Calu3 (cell line): ENCODE data around the gene RCOR2. TPM values are rescaled to one million over a fixed set of nuclear protein-coding genes. Genes with fewer than 3 reads are reported as not detected.
A peak's percentile ranks its signal among the peaks of the same experiment; 100 is the strongest.
"Not testable (repeated sequence)": the region's sequence is repeated elsewhere in the genome, so short reads cannot be mapped to it uniquely, and the experiment has no call there.

Source experiments
- BruUV-seq: library from RNA; stranded (reverse); fragments of 400-500 nt; replicated peaks from 2 replicates; lab custom pipeline; 2021; lab: Mats Ljungman, UMichigan
- CTCF ChIA-PET: fragments of 300-600 bp; sonication (Branson Sonifier 250); formaldehyde crosslinking; loops from one replicate; lab custom pipeline; 2022; ENCODE audit warnings: antibody characterized with exemption; lab: Charles Lee
- DNase-seq: peaks from one replicate; pipeline ENCODE4 v3.0.0; 2022
- H3K27ac Mint-ChIP-seq: one replicate; pipeline ENCODE4 v1.8.0; 2022; ENCODE audit warnings: mixed read lengths; ENCODE audit not compliant: unreplicated experiment
- H3K27me3 Mint-ChIP-seq: one replicate; pipeline ENCODE4 v1.8.0; 2022; ENCODE audit warnings: mixed read lengths; ENCODE audit not compliant: unreplicated experiment
- H3K36me3 Mint-ChIP-seq: one replicate; pipeline ENCODE4 v1.8.0; 2022; ENCODE audit warnings: mild to moderate bottlenecking, moderate library complexity, mixed read lengths; ENCODE audit not compliant: insufficient read depth, unreplicated experiment
- H3K4me1 Mint-ChIP-seq: one replicate; pipeline ENCODE4 v1.8.0; 2022; ENCODE audit warnings: mild to moderate bottlenecking, low read depth, mixed read lengths; ENCODE audit not compliant: unreplicated experiment
- H3K4me3 Mint-ChIP-seq: one replicate; pipeline ENCODE4 v1.8.0; 2022; ENCODE audit warnings: mild to moderate bottlenecking, low read depth, moderate library complexity, mixed read lengths; ENCODE audit not compliant: unreplicated experiment
- H3K9me3 Mint-ChIP-seq: one replicate; pipeline ENCODE4 v1.8.0; 2022; ENCODE audit warnings: low read depth, mixed read lengths; ENCODE audit not compliant: unreplicated experiment
- intact Hi-C: fragments of 100-400 bp; cut with micrococcal nuclease; formaldehyde crosslinking; loops from one replicate; pipeline ENCODE4 v1.10.0; 2022; ENCODE audit not compliant: unreplicated experiment
- total RNA-seq: library from RNA; stranded (reverse); gene quantifications from 2 replicates; pipeline ENCODE4 v1.2.3, GENCODE V29; 2022
- TF ChIP-seq, protein P1 (sequence below): fragments of 200-600 bp; IDR thresholded peaks from one replicate; pipeline ENCODE4 v1.8.0; 2022; ENCODE audit warnings: antibody characterized with exemption; ENCODE audit not compliant: unreplicated experiment

The RCOR2 gene
- total RNA-seq, 1 experiment from 2014 or later = 0.26 TPM

DNA sequence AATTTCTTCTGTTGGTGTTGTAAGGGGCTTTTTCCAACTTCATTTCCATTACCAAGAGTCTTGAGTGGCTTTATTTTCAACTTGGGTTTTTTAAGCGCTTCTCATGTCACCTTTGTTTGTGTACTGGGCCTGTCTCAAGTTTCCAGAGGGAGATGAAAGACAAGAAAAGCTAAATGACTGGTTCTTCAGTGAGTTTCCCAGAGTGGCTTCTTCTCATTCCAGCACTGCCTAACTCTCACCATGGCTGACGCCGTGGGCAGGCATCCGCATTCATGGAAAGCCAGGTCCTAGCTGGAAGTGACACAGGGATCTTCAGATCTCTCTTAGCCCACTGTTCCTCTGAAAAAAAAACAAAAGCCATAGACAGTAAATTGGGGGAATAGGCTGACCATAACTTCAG, 49.5 kb downstream of the RCOR2 start:
- no peaks in the 10 kb centered on the region for H3K27me3 Mint-ChIP-seq

DNA sequence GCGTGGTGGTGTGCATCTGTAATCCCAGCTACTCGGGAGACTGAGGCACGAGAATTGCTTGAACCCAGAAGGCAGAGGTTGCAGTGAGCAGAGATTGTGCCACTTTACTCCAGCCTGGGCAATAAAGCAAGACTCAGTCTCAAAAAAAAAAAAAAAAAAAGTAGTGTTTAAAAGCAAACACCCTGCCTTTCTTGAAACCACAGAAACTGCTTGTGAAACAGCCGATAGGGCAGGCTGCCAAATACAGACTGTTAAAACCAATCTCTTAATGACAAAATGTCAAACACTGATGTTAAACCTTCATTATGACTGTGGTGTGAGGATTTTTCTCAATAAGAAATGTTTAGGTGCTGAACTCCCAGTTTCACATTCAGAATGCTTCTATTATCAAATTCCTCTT, 50.8 kb downstream of the RCOR2 start:
- CTCF ChIA-PET = interaction anchor here (1.2 kb wide), 1 partner anchor 80 kb away, joined by 8 read pairs; no protein-coding TSS in a partner anchor
- Mint-ChIP-seq H3K36me3 (peaks cover 24% of the 10 kb centered on the region), H3K27me3 (no peaks in the 10 kb centered on the region), H3K4me3 (no peak overlapping the region), H3K27ac (no peak overlapping the region), H3K4me1 (peaks cover 39% of the 10 kb centered on the region), H3K9me3 (no peaks in the 10 kb centered on the region)
- TF ChIP-seq, protein P1, sequence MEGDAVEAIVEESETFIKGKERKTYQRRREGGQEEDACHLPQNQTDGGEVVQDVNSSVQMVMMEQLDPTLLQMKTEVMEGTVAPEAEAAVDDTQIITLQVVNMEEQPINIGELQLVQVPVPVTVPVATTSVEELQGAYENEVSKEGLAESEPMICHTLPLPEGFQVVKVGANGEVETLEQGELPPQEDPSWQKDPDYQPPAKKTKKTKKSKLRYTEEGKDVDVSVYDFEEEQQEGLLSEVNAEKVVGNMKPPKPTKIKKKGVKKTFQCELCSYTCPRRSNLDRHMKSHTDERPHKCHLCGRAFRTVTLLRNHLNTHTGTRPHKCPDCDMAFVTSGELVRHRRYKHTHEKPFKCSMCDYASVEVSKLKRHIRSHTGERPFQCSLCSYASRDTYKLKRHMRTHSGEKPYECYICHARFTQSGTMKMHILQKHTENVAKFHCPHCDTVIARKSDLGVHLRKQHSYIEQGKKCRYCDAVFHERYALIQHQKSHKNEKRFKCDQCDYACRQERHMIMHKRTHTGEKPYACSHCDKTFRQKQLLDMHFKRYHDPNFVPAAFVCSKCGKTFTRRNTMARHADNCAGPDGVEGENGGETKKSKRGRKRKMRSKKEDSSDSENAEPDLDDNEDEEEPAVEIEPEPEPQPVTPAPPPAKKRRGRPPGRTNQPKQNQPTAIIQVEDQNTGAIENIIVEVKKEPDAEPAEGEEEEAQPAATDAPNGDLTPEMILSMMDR = no peak
- no TSS peak for BruUV-seq
- intact Hi-C loops = no loop called here
- peak; percentile 47 for DNase-seq

More for the DNA sequence above, 49.5 kb downstream of the RCOR2 start:
- intact Hi-C loops = no loop called here
- no peak for DNase-seq
- Mint-ChIP-seq H3K4me1 (peaks cover 43% of the 10 kb centered on the region), H3K36me3 (peaks cover 17% of the 10 kb centered on the region), H3K9me3 (no peaks in the 10 kb centered on the region), H3K27ac (no peak overlapping the region), H3K4me3 (no peak overlapping the region)
- no TSS peak for BruUV-seq
- CTCF ChIA-PET = interaction anchor here (1.2 kb wide), 1 partner anchor 78 kb away, joined by 8 read pairs; no protein-coding TSS in a partner anchor
- TF ChIP-seq, protein P1 = no peak

DNA sequence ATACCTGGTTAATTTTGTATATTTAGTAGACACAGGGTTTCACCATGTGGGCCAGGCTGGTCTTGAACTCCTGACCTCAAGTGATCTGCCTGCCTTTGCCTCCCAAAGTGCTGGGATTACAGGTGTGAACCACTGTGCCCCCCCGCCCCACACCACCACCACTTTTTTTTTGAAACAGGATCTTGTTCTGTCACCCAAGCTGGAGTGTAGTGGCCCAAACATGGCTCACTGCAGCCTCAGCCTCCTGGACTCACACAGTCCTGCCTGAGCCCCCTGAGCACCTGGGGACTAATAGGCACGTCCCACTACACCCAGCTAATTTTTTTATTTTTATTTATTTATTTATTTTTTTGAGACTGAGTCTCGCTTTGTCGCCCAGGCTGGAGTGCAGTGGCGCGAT, 53.3 kb downstream of the RCOR2 start:
- H3K4me3 Mint-ChIP-seq, H3K27me3 Mint-ChIP-seq, intact Hi-C loops, BruUV-seq, H3K27ac Mint-ChIP-seq, H3K9me3 Mint-ChIP-seq, DNase-seq: not testable (repeated sequence)
- CTCF ChIA-PET = interaction anchor here (1.2 kb wide), 1 partner anchor 9 kb away, joined by 4 read pairs; no protein-coding TSS in a partner anchor
- H3K36me3 Mint-ChIP-seq = peaks cover 15% of the 10 kb centered on the region
- H3K4me1 Mint-ChIP-seq = peaks cover 20% of the 10 kb centered on the region

DNA sequence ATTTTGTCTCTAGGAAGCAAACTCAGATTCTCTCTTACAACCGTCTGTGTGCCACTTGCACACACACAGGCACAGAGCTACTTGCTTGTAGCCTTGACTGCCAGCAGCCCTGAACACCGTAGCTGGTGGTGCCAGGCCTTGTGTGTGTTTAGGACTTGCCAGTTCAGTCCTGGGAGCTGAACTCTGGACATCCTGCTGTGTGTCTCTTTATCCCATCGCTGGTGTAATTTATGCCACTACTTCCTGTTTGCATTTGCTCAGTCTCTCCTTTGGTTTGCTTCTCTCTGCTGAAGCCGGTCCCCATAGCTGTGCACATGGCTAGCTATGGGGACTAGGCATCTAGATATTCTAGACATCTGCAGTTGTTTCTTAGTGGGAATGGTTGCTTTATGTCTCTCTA, 54.0 kb downstream of the RCOR2 start:
- no peaks in the 10 kb centered on the region for H3K9me3 Mint-ChIP-seq
- CTCF ChIA-PET = interaction anchor here (0.5 to 1.2 kb wide), 3 partner anchors 10 to 25 kb away, joined by 3 to 7 read pairs (median 4); no protein-coding TSS in a partner anchor
- H3K4me3 Mint-ChIP-seq = no peak overlapping the region
- DNase-seq = no peak
- H3K27me3 Mint-ChIP-seq = no peaks in the 10 kb centered on the region
- H3K4me1 Mint-ChIP-seq = peaks cover 13% of the 10 kb centered on the region
- intact Hi-C loops = no loop called here
- TF ChIP-seq, protein P1 = no peak
- no peak overlapping the region for H3K27ac Mint-ChIP-seq
- BruUV-seq = no TSS peak
- peaks cover 12% of the 10 kb centered on the region for H3K36me3 Mint-ChIP-seq

Other genes with a start within 250 kb of the RCOR2 start
- gene ATL3, start 245.8 kb downstream of the RCOR2 start, total RNA-seq = 43.6 and 52.2 TPM in 2 replicates
- gene RTN3, start 235.7 kb downstream of the RCOR2 start, total RNA-seq = 133 and 146 TPM in 2 replicates
- gene ZFTA, start 148.4 kb downstream of the RCOR2 start, total RNA-seq = 12.1 and 13.0 TPM in 2 replicates
- gene SPINDOC, start 103.7 kb downstream of the RCOR2 start, total RNA-seq = 47.1 and 53.8 TPM in 2 replicates
- gene MARK2, start 78.1 kb downstream of the RCOR2 start, total RNA-seq = 63.1 and 71.2 TPM in 2 replicates
- 41.3 and 44.9 TPM in 2 replicates for gene NAA40, start 21.8 kb upstream of the RCOR2 start, total RNA-seq
- 313 and 325 TPM in 2 replicates for gene COX8A, start 57.5 kb upstream of the RCOR2 start, total RNA-seq
- 96.9 and 103 TPM in 2 replicates for gene OTUB1, start 69.3 kb upstream of the RCOR2 start, total RNA-seq
- gene FLRT1, start 118.8 kb upstream of the RCOR2 start, total RNA-seq = 0.09 and 0.10 TPM in 2 replicates
- gene MACROD1, start 248.9 kb upstream of the RCOR2 start, total RNA-seq = 35.7 and 38.0 TPM in 2 replicates